ENCODE measurements around the gene TSEN2.

DNA sequence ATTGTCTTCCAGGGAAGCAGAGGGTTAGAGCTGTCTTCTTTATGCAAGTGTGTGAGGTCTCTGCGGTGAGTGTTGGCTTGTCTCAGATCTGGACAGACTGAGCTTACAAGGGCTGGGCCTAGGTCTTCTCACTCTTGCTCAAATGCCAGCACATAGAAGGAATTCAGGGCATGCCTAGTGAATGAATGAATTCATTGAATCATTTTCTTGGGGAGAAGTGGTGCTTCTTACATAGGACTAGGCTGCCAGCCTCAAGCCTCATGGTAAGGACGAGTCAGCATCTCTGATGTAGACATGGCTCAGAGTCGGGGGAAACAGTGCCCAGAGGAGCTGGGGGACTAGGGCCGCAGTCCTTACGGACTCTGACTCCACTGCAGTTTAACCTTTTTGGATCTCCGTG lies 89.9 kb downstream of the TSEN2 start:
- TF ChIP-seq, protein P1, sequence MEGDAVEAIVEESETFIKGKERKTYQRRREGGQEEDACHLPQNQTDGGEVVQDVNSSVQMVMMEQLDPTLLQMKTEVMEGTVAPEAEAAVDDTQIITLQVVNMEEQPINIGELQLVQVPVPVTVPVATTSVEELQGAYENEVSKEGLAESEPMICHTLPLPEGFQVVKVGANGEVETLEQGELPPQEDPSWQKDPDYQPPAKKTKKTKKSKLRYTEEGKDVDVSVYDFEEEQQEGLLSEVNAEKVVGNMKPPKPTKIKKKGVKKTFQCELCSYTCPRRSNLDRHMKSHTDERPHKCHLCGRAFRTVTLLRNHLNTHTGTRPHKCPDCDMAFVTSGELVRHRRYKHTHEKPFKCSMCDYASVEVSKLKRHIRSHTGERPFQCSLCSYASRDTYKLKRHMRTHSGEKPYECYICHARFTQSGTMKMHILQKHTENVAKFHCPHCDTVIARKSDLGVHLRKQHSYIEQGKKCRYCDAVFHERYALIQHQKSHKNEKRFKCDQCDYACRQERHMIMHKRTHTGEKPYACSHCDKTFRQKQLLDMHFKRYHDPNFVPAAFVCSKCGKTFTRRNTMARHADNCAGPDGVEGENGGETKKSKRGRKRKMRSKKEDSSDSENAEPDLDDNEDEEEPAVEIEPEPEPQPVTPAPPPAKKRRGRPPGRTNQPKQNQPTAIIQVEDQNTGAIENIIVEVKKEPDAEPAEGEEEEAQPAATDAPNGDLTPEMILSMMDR (conservative IDR thresholded peaks at IDR 0.05): no peak
- TF ChIP-seq EZH2 (IDR thresholded peaks at IDR 0.05; ENCODE audit: low read depth): no peak
